ENCODE measurements around the gene MRPS27. TPM values are rescaled to one million over a fixed set of nuclear protein-coding genes. Genes with fewer than 3 reads are reported as not detected.

MRPS27 gene
- total and polyA plus RNA-seq, 2 of the 4 experiments (the other 2 are of a cell fraction): 46.9 to 90.5 TPM

DNA sequence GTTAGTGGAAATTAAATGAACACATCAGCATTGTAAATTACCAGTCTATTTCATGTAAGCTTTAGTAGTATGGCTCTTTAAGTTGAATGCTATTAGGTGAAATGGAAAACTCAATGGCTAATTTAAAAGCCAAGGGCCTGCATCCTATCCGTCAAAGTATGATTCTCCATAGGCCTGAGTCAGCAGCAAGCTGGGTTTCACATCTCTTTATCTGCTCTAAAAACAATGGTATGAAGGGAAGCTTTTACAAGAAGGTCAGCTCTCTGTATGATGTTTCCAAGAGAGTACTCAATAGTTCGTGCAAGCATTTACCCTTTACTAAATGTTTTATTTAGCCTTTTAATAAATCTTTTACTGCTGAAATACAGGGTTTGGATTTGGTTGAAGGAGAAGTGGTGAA is 149.9 kb downstream of the MRPS27 start:
- no peak overlapping the region for H4K91ac ChIP-seq (ENCODE audit: insufficient read depth, low read depth, low read length)
- no peak overlapping the region for H2AK5ac ChIP-seq (ENCODE audit: low read depth, low read length)
- no peak overlapping the region for H2BK120ac ChIP-seq (ENCODE audit: low read depth, low read length)
- WGBS, 2 experiments (ENCODE audit: extremely low coverage in 2 of 2, insufficient read length in 1 of 2): no CpG with 5 or more reads among the region's 2 CpGs
- intact Hi-C loops (cut with micrococcal nuclease): no loop called here
- no peak overlapping the region for H3K9ac ChIP-seq (ENCODE audit: low read depth, low read length)
- dilution Hi-C loops (cut with HindIII; ENCODE audit: low sequenced_read_pairs, unreplicated experiment): no loop called here
- H2AFZ ChIP-seq (replicated peaks; ENCODE audit: low read length, poor library complexity): no peak overlapping the region
- 0 out of 2 replicates have a peak, but pooled peaks cover 3% of the 10 kb centered on the region for H4K20me1 ChIP-seq (ENCODE audit: insufficient read depth, low read length)
- no peaks in the 10 kb centered on the region for H3K9me3 ChIP-seq (ENCODE audit: control insufficient read depth, insufficient read depth, low read length)
- TF ChIP-seq MAFK (IDR thresholded peaks at IDR 0.05; ENCODE audit: low read depth, low read length) (0 out of 2 replicates have a peak, but pooled peaks have one; percentile 19), RAD21 (IDR thresholded peaks at IDR 0.05; ENCODE audit: low read length) (no peak)
- no peak overlapping the region for H2BK5ac ChIP-seq (ENCODE audit: low read depth, low read length, poor library complexity, severe bottlenecking)
- no peak overlapping the region for H3K4ac ChIP-seq (ENCODE audit: low read depth, low read length)
- peaks cover 39 to 87% of the 10 kb centered on the region in 2 experiments for H3K79me1 ChIP-seq (ENCODE audit: low read depth in 1 of 2, low read length in 2 of 2)
- H3K9me1 ChIP-seq (ENCODE audit: insufficient read depth, low read length): peaks cover 21% of the 10 kb centered on the region
- no peak overlapping the region for H4K8ac ChIP-seq (ENCODE audit: low read depth in 2 of 2, low read length in 2 of 2)
- no peak overlapping the region for H3K4me3 ChIP-seq (ENCODE audit: insufficient read depth, low read depth, low read length)
- no peak overlapping the region for H3K14ac ChIP-seq (replicated peaks; ENCODE audit: low read depth, low read length)
- POLR2A ChIA-PET (ENCODE audit: unreplicated experiment): no interaction called here
- no peak overlapping the region for H3K4me2 ChIP-seq (ENCODE audit: low read depth, low read length)
- CTCF ChIA-PET: interaction anchor here (1.5 kb wide), 1 partner anchor 12 kb away, joined by 3 read pairs; no protein-coding TSS in a partner anchor
- no peak overlapping the region for H4K5ac ChIP-seq (ENCODE audit: low read depth, low read length)
- H3K23ac ChIP-seq (ENCODE audit: low read depth, low read length): no peak overlapping the region
- no peak for DNase-seq
- H3K4me1 ChIP-seq (ENCODE audit: control insufficient read depth, insufficient read depth, low read length): peaks cover 11% of the 10 kb centered on the region
- H2BK15ac ChIP-seq (ENCODE audit: low read depth, low read length): no peak overlapping the region
- H3K27ac ChIP-seq (ENCODE audit: insufficient read depth, low read length): no peak overlapping the region
- BruUV-seq (replicated peaks): no TSS peak
- no peak overlapping the region for H3K56ac ChIP-seq (ENCODE audit: extremely low read depth, insufficient read depth, low read length)
- H2BK20ac ChIP-seq (ENCODE audit: low read depth, low read length): no peak overlapping the region
- no peak for ATAC-seq (ENCODE audit: low read depth)
- H3K36me3 ChIP-seq (ENCODE audit: control insufficient read depth, insufficient read depth, low read length): peaks cover 10% of the 10 kb centered on the region
- H3K18ac ChIP-seq (ENCODE audit: low read depth, low read length): no peak overlapping the region
- H3K27me3 ChIP-seq (ENCODE audit: control insufficient read depth, insufficient read depth, low read length): no peaks in the 10 kb centered on the region
- no peak overlapping the region for H2AK9ac ChIP-seq (replicated peaks; ENCODE audit: low read depth, low read length, poor library complexity)
- in situ Hi-C loops (cut with MboI; ENCODE audit: low sequenced_read_pairs): no loop called here

Small RNAs within 50 kb of the gene (microRNA-seq; reads per million reads assigned to microRNA genes)
- gene MIR4803 (ENCODE audit: insufficient read depth in 1 of 2, insufficient read length in 1 of 2, unreplicated experiment in 1 of 2) (0 to 7.2 reads per million in 2 experiments), gene RN7SL153P (ENCODE audit: insufficient read depth, insufficient read length) (not detected)

Small RNAs within 50 kb of the gene (small RNA-seq; reads per million reads assigned to genes)
- 0.35 to 51.0 (median 21.7) reads per million in 5 experiments for gene MIR4803
- 0 reads per million in 5 experiments for gene RN7SL153P

Other genes starting within 250 kb of the MRPS27 start
- gene MAP1B, start 212.8 kb downstream of the MRPS27 start, total RNA-seq (2012; rRNA removed): 183 and 212 TPM in 2 replicates
- 38.8 and 41.1 TPM in 2 replicates for gene MAP1B, start 212.8 kb downstream of the MRPS27 start, polyA plus RNA-seq (2012; rRNA removed)
- gene PTCD2, start 133 bp upstream of the MRPS27 start, total RNA-seq (2012; rRNA removed): 9.9 and 10.0 TPM in 2 replicates
- gene PTCD2, start 133 bp upstream of the MRPS27 start, polyA plus RNA-seq (2012; rRNA removed): 5.2 and 6.5 TPM in 2 replicates
- not detected in 2 replicates for gene ZNF366, start 187.2 kb upstream of the MRPS27 start, total RNA-seq (2012; rRNA removed)
- not detected in 2 replicates for gene ZNF366, start 187.2 kb upstream of the MRPS27 start, polyA plus RNA-seq (2012; rRNA removed)